ENCODE measurements around the gene DHRS7C. TPM values are rescaled to one million over a fixed set of nuclear protein-coding genes. Genes with fewer than 3 reads are reported as not detected.

The DHRS7C gene
- total RNA-seq, 1 experiment from 2014 or later, result not detected

- POLR2A ChIA-PET, result interaction anchor here (0.5 kb wide), 1 partner anchor 239 kb away, joined by 4 read pairs; no protein-coding TSS in a partner anchor
- Mint-ChIP-seq H3K4me1 (peaks cover 10% of the 10 kb centered on the region), H3K9me3 (peaks cover 14% of the 10 kb centered on the region), H3K27me3 (ENCODE audit: low read depth) (no peaks in the 10 kb centered on the region; the same call in 1 of the 2 replicates), H3K36me3 (peaks cover 11% of the 10 kb centered on the region), H3K27ac (no peak overlapping the region), H3K4me3 (no peak overlapping the region)
- DNase-seq (ENCODE audit: low spot score), result no peak
- no peak for TF ChIP-seq NFATC4 (CRISPR knock-in tag; IDR thresholded peaks at IDR 0.05)
- TF ChIP-seq, protein P1, sequence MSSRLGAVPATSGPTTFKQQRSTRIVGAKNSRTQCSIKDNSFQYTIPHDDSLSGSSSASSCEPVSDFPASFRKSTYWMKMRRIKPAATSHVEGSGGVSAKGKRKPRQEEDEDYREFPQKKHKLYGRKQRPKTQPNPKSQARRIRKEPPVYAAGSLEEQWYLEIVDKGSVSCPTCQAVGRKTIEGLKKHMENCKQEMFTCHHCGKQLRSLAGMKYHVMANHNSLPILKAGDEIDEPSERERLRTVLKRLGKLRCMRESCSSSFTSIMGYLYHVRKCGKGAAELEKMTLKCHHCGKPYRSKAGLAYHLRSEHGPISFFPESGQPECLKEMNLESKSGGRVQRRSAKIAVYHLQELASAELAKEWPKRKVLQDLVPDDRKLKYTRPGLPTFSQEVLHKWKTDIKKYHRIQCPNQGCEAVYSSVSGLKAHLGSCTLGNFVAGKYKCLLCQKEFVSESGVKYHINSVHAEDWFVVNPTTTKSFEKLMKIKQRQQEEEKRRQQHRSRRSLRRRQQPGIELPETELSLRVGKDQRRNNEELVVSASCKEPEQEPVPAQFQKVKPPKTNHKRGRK (CRISPR knock-in tag; IDR thresholded peaks at IDR 0.05; ENCODE audit: borderline replicate concordance), result no peak
- TF ChIP-seq NR1H2 (CRISPR knock-in tag; IDR thresholded peaks at IDR 0.05), result no peak
- no peak for TF ChIP-seq ESRRA (CRISPR knock-in tag; IDR thresholded peaks at IDR 0.05; ENCODE audit: borderline replicate concordance)
- no peak for TF ChIP-seq ZSCAN18 (CRISPR knock-in tag; IDR thresholded peaks at IDR 0.05)
- TF ChIP-seq MYBL2 (CRISPR knock-in tag; IDR thresholded peaks at IDR 0.05), result no peak
- no peak for TF ChIP-seq HMGA2 (CRISPR knock-in tag; IDR thresholded peaks at IDR 0.05)
- TF ChIP-seq, protein P2, sequence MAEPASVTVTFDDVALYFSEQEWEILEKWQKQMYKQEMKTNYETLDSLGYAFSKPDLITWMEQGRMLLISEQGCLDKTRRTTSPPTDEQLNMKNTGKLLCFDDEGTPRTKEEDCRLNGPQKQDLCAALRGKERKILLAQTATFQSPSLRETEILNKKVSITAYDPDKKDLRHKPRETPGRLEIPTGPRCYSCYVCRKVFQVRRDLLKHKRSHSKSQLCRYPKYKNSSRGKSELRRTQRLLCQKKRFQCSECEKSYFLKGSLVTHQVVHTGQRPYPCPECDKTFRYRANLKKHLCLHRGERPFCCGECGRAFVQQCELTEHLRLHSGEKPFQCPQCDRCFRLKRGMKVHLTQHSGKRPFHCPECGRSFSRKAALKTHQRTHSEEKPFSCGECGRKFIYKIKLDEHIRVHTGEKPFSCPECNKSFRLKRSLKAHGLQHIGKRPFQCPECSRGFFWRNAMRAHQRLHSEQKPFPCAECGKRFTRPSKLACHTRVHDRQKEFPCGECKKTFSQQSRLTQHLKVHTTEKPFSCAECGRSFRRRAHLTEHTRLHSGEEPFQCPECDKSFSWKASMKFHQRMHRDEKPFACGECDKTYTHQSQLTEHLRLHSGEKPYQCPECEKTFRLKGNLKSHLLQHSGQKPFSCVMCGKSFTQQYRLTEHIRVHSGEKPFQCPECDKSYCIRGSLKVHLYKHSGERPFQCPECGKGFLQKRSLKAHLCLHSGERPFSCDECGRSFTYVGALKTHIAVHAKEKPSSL (CRISPR knock-in tag; conservative IDR thresholded peaks at IDR 0.05), result no peak
- no peak for TF ChIP-seq SOX15 (CRISPR knock-in tag; IDR thresholded peaks at IDR 0.05)
- TF ChIP-seq FOXK1 (CRISPR knock-in tag; IDR thresholded peaks at IDR 0.05), result no peak
- no peak for TF ChIP-seq CREM (CRISPR knock-in tag; IDR thresholded peaks at IDR 0.05)
- TF ChIP-seq FOXP1 (CRISPR knock-in tag; IDR thresholded peaks at IDR 0.05; ENCODE audit: borderline replicate concordance), result no peak
- no peak for TF ChIP-seq MXD4 (CRISPR knock-in tag; IDR thresholded peaks at IDR 0.05; ENCODE audit: borderline replicate concordance)
- ATAC-seq, result no peak
- CTCF ChIA-PET, result interaction anchor here (0.7 to 2.0 kb wide), 3 partner anchors 28 to 117 kb away, joined by 3 to 5 read pairs (median 3); no protein-coding TSS in a partner anchor
These were observed 18.7 kb downstream of the DHRS7C start for GRCh38 chr17:9772658-9773057.

DNA sequence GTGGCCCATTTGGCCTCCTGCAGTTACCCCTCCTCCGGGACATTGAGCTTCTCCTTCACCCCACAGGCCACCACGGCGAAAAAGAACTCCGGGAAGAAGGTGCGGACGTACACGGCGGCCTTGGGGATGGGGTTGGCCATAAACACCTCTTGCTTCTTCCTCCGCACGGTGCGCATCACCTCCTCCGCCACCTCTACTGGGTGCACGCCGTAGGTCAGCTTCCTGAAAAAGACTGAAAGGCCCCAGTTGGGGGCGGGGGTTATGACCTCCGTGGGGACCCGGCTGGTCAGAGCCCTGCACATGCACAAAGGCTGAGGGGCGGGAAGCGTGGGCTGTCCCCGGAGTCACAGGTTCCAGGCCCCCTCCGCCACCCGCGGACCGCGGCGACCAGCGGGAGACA, 19.9 kb downstream of the DHRS7C start:
- Mint-ChIP-seq H3K4me3 (no peak overlapping the region), H3K36me3 (peaks cover 7% of the 10 kb centered on the region), H3K27me3 (ENCODE audit: low read depth) (no peaks in the 10 kb centered on the region), H3K9me3 (peaks cover 10% of the 10 kb centered on the region), H3K4me1 (no peaks in the 10 kb centered on the region), H3K27ac (no peak overlapping the region)
- CTCF ChIA-PET, result no interaction called here
- DNase-seq (ENCODE audit: low spot score) (no peak), ATAC-seq (no peak)
- POLR2A ChIA-PET, result no interaction called here
- TF ChIP-seq HMGXB4 (CRISPR knock-in tag; IDR thresholded peaks at IDR 0.05) (no peak), NR3C1 (CRISPR knock-in tag; conservative IDR thresholded peaks at IDR 0.05; ENCODE audit: low read depth) (no peak), NFATC4 (CRISPR knock-in tag; IDR thresholded peaks at IDR 0.05) (no peak), CBFB (CRISPR knock-in tag; IDR thresholded peaks at IDR 0.05; ENCODE audit: low read depth) (no peak), ZNF281 (CRISPR knock-in tag; IDR thresholded peaks at IDR 0.05) (no peak)
- TF ChIP-seq, protein P3, sequence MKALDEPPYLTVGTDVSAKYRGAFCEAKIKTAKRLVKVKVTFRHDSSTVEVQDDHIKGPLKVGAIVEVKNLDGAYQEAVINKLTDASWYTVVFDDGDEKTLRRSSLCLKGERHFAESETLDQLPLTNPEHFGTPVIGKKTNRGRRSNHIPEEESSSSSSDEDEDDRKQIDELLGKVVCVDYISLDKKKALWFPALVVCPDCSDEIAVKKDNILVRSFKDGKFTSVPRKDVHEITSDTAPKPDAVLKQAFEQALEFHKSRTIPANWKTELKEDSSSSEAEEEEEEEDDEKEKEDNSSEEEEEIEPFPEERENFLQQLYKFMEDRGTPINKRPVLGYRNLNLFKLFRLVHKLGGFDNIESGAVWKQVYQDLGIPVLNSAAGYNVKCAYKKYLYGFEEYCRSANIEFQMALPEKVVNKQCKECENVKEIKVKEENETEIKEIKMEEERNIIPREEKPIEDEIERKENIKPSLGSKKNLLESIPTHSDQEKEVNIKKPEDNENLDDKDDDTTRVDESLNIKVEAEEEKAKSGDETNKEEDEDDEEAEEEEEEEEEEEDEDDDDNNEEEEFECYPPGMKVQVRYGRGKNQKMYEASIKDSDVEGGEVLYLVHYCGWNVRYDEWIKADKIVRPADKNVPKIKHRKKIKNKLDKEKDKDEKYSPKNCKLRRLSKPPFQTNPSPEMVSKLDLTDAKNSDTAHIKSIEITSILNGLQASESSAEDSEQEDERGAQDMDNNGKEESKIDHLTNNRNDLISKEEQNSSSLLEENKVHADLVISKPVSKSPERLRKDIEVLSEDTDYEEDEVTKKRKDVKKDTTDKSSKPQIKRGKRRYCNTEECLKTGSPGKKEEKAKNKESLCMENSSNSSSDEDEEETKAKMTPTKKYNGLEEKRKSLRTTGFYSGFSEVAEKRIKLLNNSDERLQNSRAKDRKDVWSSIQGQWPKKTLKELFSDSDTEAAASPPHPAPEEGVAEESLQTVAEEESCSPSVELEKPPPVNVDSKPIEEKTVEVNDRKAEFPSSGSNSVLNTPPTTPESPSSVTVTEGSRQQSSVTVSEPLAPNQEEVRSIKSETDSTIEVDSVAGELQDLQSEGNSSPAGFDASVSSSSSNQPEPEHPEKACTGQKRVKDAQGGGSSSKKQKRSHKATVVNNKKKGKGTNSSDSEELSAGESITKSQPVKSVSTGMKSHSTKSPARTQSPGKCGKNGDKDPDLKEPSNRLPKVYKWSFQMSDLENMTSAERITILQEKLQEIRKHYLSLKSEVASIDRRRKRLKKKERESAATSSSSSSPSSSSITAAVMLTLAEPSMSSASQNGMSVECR (CRISPR knock-in tag; IDR thresholded peaks at IDR 0.05; ENCODE audit: borderline replicate concordance), result no peak
- TF ChIP-seq, protein P2 (CRISPR knock-in tag; conservative IDR thresholded peaks at IDR 0.05), result no peak

Measured in WTC11 (cell line).